DMS114 treated with DMSO at 0.1 percent for 48 hours (cell line): Measurements from ENCODE around the gene SCUBE3.

Experiments
- DNase-seq: peaks from one replicate; lab custom pipeline; 2025; ENCODE audit not compliant: unreplicated experiment; lab: John Stamatoyannopoulos, UW

The SCUBE3 gene

DNA sequence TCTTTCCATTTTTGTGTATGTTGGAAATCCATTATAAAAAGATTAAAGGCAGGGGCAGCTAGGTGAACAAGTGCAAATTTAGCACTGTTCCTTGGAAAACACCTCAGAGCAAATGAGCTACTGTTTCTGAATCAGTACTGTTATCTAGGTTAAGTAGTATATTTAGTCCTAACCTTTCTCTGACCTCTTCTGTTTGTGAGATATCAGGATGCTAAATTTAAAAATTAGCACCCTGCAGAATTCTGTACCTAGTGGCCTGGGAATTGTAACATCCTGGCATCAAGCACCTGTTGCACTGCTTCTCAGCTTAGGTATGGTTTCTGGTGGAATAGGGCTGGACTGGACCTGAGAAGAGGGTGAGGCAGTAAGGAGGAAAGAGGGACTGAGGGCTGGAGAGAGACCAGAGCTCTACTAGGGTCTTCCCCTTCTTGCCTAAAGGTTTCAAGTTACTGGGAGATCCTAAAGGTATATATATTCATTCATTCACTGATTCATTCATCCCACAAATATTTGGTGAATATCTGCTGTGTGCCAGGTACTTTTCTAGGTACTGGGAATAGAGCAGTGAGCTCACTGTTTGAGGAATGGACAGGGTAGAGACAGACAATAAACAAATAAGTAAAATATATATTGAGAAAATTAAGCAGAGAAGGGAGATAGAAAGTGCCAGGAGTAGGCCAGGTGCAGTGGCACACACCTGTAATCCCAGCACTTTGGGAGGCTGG is 51.0 kb downstream of the SCUBE3 start:
- no peak for DNase-seq

DNA sequence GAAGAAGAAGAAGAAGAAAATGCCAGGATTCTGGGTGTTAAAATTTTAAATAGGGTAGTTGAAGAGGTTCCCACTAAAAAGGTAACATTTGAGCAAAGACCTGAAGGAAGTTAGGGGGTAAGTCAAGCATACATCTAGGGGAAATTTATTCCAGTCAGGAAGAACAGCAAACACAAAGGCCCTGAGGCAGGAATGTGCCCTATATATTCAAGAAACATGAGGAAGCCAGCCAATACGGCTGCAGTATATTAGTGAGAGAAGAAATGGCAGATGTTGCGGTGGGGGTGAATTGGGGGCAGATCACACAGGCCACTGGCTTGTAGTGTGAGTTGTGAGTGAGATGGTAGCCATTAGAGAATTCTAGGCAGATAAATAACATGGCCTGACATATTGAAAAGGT is 51.8 kb downstream of the SCUBE3 start:
- no peak for DNase-seq

DNA sequence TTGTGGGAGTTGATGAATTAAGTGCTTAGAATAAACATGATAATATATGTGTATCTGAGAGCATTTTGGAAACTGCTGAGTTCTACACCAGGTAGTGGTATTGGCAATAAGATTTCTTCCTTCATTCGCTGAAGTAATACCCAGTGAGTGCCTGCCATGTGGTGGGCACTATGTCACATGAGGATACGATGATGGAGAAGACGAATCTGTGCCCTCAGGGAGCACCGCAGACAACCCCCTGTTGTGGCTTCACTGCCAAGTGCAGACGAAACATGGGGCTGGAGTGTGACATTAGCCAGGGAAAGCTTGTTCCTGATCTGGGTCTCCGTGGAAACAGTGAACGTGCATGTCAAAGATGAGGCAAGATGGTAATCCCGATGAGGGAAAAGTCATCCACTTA is 53.7 kb downstream of the SCUBE3 start:
- no peak for DNase-seq

DNA sequence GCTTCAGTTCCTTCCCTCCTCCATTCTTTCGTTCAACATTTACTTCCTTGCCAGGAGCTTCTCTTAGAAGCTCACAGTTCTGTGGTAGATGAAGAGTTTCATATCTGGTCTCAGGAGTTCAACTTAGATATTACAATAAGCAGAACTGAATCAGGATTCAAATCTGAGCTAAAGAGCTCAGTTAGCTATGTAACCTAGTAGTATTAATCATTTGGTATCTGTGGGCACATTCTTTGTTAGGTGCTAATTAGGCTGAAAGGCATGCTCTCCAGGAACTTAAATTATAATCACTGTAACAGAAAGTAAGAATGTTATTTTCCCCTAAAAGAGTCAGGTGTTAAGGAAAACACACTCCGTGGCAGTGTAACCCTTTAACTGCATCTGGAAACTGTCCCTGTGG is 54.1 kb downstream of the SCUBE3 start:
- no peak for DNase-seq

DNA sequence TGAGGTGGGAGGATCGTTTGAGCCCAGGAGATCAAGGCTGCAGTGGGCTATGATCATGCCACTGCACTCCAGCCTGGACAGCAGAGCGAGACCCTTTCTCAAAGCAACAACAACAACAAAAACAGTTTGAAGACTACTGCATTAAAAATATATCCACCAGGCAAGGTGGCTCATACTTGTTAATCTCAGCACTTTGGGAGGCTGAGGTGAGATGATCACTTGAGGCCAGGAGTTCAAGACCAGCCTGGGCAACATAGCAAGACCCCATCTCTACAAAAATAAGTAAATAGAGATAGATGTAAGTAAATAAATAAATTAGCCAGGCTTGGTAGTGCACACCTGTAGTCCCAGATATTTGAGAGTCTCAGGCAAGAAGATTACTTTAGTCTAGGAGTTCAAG is 58.2 kb downstream of the SCUBE3 start:
- DNase-seq, result no peak

DNA sequence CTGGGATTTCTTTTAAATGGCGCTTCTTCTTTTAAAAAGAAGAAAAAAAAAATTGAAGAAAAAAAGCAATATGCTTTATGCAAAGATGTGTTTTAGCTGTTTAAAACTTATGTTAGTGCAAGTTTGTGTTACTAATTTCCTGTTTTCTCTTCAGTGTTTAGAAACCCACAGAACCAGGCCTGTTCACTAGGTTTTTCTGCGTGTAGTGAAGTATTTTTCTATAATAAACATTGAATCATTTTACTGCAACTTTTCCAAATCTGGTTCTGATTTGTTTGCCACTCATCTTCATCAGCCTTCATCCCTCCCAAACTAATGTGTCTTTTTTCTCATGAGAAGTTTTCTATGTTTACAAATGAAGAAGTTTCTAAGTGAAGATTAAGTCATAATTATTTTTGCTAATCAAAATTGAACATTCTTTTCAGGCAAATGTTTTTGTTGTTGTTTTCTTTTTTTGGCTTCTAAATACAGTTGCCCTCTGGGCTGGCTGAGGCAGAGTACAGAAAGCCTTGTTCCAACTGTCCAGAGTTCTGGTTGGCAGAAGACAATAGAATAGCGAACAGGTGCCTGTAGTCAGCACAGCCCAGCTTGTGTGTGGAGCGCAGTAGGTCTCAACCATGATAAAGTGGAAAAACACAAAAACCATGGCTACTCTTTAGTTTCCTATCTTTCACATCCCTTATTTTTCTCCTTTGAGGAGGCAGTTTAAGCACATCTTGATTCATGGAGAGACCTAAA is 60.2 kb downstream of the SCUBE3 start:
- DNase-seq, result no peak

DNA sequence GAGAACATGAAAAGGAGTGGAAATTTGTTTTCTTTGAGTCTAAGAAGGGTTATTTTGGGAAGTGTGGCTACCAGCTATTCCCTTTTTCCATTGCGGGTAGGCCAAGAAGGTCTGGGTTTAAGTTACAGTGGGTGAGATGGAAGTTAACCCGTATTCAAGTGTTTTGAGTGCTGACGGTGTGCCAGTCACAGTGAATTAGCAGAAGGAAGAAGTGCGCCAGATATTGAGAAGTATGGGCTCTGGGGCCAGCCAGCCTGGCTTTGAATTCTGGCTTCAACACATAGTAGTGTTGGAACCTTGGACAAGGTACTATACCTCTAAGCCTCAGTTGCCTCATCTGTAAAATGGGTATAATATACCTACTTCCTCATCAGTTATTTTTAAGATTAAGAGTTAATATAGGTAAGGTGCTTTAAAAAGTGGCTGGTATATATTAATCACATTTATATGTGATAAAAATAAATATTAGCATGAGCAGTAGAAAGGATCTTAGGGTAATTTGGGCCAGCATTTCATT is 62.0 kb downstream of the SCUBE3 start:
- no peak for DNase-seq

DNA sequence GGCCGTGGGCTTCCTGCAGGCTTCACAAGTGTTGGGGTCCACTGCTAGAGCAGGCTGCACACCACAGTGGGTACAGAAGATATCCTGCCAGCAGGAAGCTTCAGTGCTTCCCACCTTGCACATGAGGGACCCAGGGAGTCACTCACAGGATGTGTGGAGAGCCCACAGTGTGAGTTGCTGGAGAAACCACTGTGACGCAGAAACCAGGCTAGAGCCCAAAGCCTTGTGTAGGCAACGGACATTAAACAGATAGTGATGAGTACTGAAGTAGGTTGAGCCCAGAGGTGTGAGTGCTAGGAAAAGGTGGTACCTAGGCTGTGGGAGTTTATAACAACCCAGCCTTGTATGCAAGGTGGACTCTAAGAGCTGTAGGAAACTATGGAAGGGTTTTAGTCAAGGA is 65.0 kb downstream of the SCUBE3 start:
- DNase-seq, result no peak

DNA sequence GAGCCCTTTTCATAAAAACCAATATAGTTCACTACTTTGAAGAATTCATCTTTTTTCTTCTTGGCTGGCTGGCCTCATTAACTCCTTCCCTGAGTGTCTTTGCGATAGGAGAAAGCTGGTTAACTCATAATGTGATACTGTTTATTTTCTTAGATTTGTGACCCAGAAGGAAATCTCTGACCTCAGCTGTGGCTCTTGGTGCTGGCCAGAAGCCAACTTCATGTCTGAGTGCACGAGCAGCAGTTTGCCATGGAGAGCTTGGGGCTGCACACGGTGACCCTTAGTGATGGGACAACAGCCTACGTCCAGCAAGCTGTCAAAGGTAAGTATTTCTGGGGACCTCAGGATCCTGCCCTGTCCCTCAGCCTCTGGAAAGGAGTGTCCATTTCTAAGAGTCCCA is 67.1 kb downstream of the SCUBE3 start:
- DNase-seq, result no peak

DNA sequence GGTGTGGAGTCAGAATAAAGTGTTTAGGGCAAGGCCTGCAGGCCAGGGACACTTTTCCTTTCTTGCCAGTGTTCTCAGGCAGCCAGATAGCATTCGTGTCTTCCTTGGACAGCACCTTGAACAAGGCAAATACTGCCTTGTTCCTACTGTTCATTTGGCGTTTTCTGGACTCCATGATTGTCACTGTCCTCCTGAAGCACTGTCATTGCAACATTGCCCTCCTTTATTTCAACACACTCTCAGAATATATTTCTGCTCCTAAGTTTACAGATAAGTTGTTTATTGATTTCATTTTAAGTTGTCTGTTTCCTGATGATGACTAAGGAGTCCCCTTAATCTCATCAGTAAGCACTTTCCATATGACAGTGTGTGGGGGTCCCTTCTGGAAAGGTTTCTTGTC is 68.7 kb downstream of the SCUBE3 start:
- DNase-seq, result no peak

DNA sequence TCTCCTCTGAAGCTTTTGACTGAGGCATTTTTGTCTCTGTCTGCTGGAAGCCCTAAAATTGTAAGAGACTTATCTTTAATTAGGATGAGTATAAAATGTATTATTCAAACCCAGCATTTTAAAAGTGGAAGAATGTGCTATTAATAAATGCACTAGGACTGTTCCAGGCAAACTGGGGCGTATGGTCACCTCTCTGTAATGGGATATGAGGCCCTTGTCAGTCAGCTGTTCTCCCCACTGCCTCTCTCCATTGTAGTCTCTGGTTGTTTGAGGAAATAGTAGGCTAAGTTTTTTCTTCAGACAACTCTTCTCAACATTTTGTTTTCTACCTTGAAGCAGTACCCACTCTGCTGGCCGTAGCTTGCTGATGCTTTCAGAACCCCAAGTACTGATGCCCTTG is 69.6 kb downstream of the SCUBE3 start:
- no peak for DNase-seq

DNA sequence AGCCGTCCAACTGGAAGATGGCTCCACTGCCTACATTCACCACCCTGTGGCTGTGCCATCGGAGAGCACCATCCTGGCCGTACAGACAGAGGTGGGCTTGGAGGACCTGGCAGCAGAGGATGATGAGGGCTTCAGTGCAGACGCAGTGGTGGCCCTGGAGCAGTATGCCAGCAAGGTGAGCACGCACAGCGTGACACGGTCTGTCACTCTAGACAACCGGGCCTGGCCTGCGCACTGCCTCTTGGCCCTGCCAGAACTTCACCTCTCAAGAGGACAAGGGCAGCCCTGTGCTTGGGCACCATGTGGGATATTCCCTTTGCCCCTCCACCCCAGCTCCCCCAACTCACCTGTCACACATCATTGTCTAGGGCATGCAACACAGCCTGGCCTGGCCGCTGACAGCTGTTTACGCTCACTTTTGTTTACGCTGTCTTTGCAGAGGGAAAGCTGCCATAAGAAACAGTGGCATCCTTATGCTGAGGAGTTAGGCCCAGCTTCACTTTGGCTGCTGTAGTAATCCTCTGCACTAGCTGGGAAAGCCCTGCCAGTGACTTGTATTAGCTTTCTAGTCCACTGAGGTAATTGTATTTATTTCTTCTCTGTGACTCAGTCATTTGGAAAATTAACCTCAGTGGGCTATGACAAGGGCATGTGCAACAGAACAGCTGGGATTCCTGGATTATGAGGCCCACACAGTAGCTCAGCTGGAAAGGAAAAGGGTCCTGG is 74.1 kb downstream of the SCUBE3 start:
- no peak for DNase-seq

DNA sequence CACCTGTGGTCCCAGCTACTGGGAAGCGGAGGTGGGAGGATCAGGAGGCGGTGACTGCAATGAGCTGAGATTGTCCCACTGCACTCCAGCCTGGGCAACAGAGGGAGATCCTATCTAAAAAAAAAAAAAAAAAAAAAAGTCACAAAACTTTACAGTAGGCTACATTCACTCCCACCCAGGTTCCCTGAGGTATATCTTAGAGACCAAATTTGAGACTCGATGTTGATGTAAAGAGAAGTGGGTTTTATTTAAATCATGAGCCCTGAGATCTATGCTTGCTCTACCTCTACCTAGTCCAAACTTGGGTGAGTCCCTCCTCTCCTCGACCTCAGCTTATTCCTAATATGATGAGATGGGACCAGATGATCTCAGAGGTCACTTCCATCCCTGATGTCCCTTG is 75.1 kb downstream of the SCUBE3 start:
- no peak for DNase-seq

DNA sequence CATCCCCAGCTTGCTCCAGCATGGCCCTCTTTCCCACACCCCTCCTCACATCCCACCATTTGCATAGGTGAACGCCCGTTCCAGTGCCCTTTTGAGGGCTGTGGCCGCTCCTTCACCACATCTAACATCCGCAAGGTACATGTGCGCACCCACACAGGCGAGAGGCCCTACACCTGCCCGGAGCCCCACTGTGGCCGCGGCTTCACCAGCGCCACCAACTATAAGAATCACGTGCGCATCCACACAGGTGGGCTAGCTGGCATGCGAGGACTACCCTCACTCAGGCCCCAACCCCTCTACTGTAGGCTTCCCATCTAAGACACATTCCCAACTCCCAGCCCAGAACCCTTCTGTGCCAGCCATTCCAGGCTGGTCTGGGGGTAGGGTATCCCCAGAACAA is 77.7 kb downstream of the SCUBE3 start:
- DNase-seq, result no peak

DNA sequence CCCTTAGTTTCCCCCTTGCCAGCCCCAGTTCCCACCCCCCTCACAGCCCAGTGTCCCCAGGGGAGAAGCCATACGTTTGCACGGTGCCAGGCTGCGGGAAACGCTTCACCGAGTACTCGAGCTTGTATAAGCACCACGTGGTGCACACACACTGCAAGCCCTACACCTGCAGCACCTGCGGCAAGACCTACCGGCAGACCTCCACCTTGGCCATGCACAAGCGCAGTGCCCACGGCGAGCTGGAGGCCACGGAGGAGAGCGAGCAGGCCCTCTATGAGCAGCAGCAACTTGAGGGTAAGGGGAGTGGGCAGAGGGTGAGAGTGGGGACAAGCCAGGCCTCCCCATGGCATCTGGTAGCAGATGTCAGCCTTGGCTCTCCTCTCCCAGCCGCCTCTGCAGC is 78.7 kb downstream of the SCUBE3 start:
- no peak for DNase-seq

DNA sequence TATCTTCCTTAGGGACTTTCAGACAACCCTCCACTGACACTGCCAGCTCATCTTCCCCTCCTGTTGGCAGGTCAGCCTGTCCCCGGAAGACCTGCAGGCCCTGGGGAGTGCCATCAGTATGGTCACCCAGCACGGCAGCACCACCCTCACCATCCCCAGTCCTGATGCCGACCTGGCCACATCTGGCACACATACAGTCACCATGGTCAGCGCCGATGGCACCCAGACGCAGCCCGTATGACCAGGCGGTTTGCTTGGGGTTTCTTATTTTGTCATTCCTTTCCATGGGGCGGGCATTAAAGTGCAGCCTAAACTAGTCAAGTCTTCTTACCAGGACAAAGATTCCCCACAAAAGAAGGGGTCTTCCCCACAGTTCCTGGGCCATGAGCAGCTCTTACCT is 79.9 kb downstream of the SCUBE3 start:
- DNase-seq, result no peak

DNA sequence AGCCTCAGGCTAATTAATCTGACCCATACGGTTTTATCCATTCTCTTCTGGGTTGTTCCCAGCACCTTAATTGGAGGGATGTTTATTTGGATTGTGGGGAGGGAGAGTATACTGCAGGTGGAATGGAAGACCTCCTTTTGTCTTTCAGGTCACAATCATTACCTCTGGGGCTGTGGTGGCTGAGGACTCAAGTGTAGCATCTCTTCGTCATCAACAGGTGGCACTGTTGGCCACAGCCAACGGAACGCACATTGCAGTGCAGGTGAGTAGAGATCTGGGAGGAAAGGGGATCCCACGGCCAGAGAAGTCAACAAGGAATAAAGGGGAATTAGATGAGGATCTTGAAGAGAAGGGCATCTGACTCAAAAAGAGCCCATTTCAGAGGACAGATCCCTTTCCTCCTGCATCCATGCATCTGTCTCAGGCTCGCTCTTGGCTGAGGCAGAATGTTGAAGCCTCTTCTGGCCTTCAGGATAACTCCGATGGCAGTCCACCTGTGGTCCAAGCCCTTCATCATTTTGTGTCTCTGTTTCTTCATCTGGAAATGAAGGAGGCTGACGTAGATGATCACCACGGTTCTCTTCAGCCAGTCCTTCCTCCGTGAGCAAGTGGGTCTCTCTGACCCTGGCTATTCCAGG is 80.7 kb downstream of the SCUBE3 start:
- DNase-seq, result no peak

DNA sequence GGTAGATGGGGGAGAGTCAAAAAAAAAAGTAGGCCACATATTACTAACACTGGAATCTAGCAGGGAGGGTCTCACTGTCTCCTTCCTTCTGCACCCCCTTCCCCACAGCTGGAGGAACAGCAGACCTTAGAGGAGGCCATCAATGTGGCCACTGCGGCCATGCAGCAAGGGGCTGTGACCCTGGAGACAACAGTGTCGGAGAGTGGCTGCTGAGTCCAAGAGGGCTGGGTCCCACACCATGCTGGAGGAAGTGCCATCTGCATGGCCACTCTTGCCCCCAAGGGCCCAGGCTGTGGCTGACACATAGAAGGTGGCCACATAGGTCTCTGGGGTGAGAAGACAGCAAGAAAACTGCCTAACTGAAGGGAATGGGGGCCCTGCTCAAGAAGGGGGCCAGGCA is 81.3 kb downstream of the SCUBE3 start:
- no peak for DNase-seq

DNA sequence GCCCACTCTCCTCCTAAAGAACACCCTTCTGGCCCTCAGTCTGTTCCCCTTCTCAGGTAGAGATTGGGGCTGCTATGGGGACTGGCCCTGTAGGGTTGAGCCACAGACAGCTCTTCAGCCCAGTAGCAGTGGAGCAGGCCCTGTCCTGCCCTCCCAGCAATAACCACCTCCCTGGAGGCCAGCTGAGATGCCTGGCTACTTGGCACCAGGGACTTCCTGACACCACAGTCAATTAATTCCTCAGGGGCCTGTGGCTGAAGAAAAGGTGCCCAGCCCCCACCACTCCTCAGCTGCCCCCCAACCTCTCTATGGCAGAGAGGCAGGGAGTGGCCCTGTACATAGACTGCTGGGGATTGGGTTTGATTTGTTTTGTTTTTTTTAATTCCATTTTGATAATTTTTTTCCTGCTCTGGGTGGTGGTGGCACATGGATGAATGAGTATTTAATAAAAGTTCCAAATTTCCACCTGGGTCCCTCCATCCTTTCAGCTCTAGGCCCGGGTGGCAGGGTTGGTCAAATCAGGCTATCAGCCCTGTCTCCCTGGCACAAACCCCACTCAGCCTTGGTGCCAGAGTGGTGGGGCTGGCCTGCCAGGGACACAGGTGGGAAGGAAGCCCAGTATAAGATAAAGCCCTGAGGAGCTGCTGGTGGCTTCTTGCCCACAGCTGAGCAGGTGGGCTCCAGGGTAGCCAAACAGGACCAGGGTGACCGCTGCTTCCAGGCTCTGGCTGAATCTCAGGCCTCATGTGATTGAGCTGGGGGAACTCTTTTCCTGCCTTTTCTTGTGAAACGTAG is 82.0 kb downstream of the SCUBE3 start:
- no peak for DNase-seq

DNA sequence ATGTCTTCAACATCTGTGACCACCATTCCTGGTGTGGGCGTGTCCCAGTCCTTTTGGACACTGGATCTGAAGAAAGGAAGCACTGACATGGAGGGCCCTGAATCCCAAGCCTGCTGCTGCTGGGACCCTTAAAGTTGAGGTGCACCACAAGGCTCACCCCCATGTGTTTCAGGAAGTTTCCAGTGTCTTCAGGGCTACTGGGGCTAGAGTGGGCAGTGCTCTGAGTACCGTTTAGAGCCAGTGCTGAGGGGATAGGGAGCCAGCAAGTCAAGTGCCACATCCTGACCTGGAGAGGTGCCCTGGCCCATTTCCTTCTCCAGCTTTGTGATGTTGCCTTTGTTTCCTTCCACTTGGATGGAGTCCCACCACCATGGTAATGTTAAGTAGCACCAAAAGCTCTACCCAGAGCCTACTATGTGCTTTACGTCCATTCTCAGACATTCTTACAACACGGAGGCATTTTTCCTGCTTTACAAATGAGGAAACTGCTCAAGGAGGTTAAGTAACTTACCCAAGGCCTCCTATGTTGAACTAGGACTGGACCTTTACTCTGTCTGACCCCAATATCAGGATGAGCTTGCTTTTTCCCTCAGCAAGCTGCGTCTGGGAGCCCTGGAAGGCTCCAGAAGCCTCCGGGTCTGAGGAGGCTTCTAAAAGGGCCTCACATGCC is 83.3 kb downstream of the SCUBE3 start:
- DNase-seq, result no peak
